Ishikawa (cell line): ENCODE data around the gene DEXI.

Experiments used
- CEBPB ChIP-seq: IDR thresholded peaks from 2 replicates; pipeline ENCODE4 v1.6.1; 2012
- CREB1 ChIP-seq: IDR thresholded peaks from 2 replicates; pipeline ENCODE4 v1.6.1; 2012; ENCODE audit warnings: low read depth
- EGR1 ChIP-seq: IDR thresholded peaks from 2 replicates; pipeline ENCODE4 v1.6.1; 2012
- EP300 ChIP-seq: IDR thresholded peaks from 2 replicates; pipeline ENCODE4 v1.6.1; 2012; ENCODE audit warnings: borderline replicate concordance
- FOXM1 ChIP-seq: IDR thresholded peaks from 2 replicates; pipeline ENCODE4 v1.6.1; 2012; ENCODE audit warnings: low read depth, borderline replicate concordance
- MAX ChIP-seq: IDR thresholded peaks from 2 replicates; pipeline ENCODE4 v1.6.1; 2012
- NFIC ChIP-seq: IDR thresholded peaks from 2 replicates; pipeline ENCODE4 v1.6.1; 2012
- RAD21 ChIP-seq: IDR thresholded peaks from 2 replicates; pipeline ENCODE4 v1.6.1; 2012; ENCODE audit warnings: low read depth
- REST ChIP-seq: IDR thresholded peaks from 2 replicates; pipeline ENCODE4 v1.6.1; 2012; ENCODE audit warnings: low read depth, mild to moderate bottlenecking
- TAF1 ChIP-seq: IDR thresholded peaks from 2 replicates; pipeline ENCODE4 v1.6.1; 2012; ENCODE audit warnings: low read depth, mild to moderate bottlenecking
- TCF12 ChIP-seq: IDR thresholded peaks from 2 replicates; pipeline ENCODE4 v1.6.1; 2012; ENCODE audit warnings: low read depth
- TEAD4 ChIP-seq: IDR thresholded peaks from 2 replicates; pipeline ENCODE4 v1.6.1; 2012
- USF1 ChIP-seq: IDR thresholded peaks from 2 replicates; pipeline ENCODE4 v1.6.1; 2012
- YY1 ChIP-seq: IDR thresholded peaks from 2 replicates; pipeline ENCODE4 v1.6.1; 2012; ENCODE audit warnings: low read depth
- ZBTB7A ChIP-seq: IDR thresholded peaks from 2 replicates; pipeline ENCODE4 v1.6.1; 2012; ENCODE audit warnings: low read depth

DEXI gene

GRCh38 chr16:10981697-10982216 lies 39.5 kb upstream of the DEXI start:
- TF ChIP-seq MAX = no peak
- TF ChIP-seq YY1 = no peak
- no peak for TF ChIP-seq CEBPB
- TF ChIP-seq FOXM1 = no peak
- no peak for TF ChIP-seq TCF12
- no peak for TF ChIP-seq EP300
- TF ChIP-seq NFIC = no peak
- no peak for TF ChIP-seq CREB1

GRCh38 chr16:10980813-10981212 lies 38.5 kb upstream of the DEXI start:
- TF ChIP-seq CEBPB (no peak), EGR1 (no peak), REST (no peak), FOXM1 (no peak), TAF1 (no peak), RAD21 (no peak), NFIC (no peak), YY1 (no peak), CREB1 (no peak), MAX (no peak)

- TF ChIP-seq CEBPB = no peak
- TF ChIP-seq EP300 = no peak
- no peak for TF ChIP-seq EGR1
- TF ChIP-seq USF1 = no peak
- TF ChIP-seq TCF12 = no peak
- TF ChIP-seq YY1 = no peak
- no peak for TF ChIP-seq CREB1
- TF ChIP-seq NFIC = no peak
- no peak for TF ChIP-seq MAX
- no peak for TF ChIP-seq ZBTB7A
- no peak for TF ChIP-seq RAD21
- no peak for TF ChIP-seq TAF1
- TF ChIP-seq TEAD4 = no peak
- TF ChIP-seq FOXM1 = no peak
- no peak for TF ChIP-seq REST
These were observed 37.7 kb upstream of the DEXI start for GRCh38 chr16:10979717-10980601.

- TF ChIP-seq EGR1 = no peak
These were observed 36.7 kb upstream of the DEXI start for GRCh38 chr16:10978871-10979446.

GRCh38 chr16:10978124-10978523 lies 35.9 kb upstream of the DEXI start:
- no peak for TF ChIP-seq USF1
- TF ChIP-seq MAX = no peak
- no peak for TF ChIP-seq TEAD4
- TF ChIP-seq YY1 = no peak
- TF ChIP-seq EGR1 = no peak
- no peak for TF ChIP-seq ZBTB7A
- no peak for TF ChIP-seq EP300
- no peak for TF ChIP-seq TCF12
- no peak for TF ChIP-seq CEBPB
- no peak for TF ChIP-seq NFIC
- no peak for TF ChIP-seq FOXM1
- TF ChIP-seq TAF1 = no peak
- no peak for TF ChIP-seq RAD21
- no peak for TF ChIP-seq CREB1
- no peak for TF ChIP-seq REST
